ENCODE results near the gene NTN1. TPM values are rescaled to one million over a fixed set of nuclear protein-coding genes. Genes with fewer than 3 reads are reported as not detected.
A peak's percentile ranks its signal among the peaks of the same experiment; 100 is the strongest.

Gene NTN1
- total and polyA plus RNA-seq, 2 experiments from 2014 or later: 0.42 to 2.1 TPM

GRCh38 chr17:9239246-9239792, 218.0 kb downstream of the NTN1 start:
- Histone ChIP-seq H3K4me1 (ENCODE audit: insufficient read depth) (peaks cover 22% of the 10 kb centered on the region), H3K9me3 (ENCODE audit: low read depth) (no peaks in the 10 kb centered on the region), H3K79me2 (no peaks in the 10 kb centered on the region), H2AFZ (peak overlapping the region; percentile 46), H3K27ac (peak overlapping the region; percentile 64), H3K4me3 (no peak overlapping the region), H3K4me2 (peak overlapping the region; percentile 86), H3K9me2 (replicated peaks; ENCODE audit: insufficient read depth) (no peaks in the 10 kb centered on the region), H3K36me3 (replicated peaks; ENCODE audit: insufficient read depth, low read depth) (no peaks in the 10 kb centered on the region), H3K27me3 (no peaks in the 10 kb centered on the region), H4K20me1 (ENCODE audit: insufficient read depth, poor library complexity, severe bottlenecking) (no peaks in the 10 kb centered on the region)
- TF ChIP-seq EZH2 (IDR thresholded peaks at IDR 0.05; ENCODE audit: borderline replicate concordance): no peak
- no peak for TF ChIP-seq EZH2phosphoT487 (IDR thresholded peaks at IDR 0.05; ENCODE audit: low read depth, severe bottlenecking, unreplicated experiment)
- no peak for TF ChIP-seq CTCF (IDR thresholded peaks at IDR 0.05; ENCODE audit: poor library complexity)
- DNase-seq (ENCODE audit: low spot score): no peak
- 47% methylated on average over 27 of the region's 27 CpGs for WGBS (ENCODE audit: low lambda C conversion rate, missing lambda C conversion rate)

GRCh38 chr17:9239793-9240658, 218.7 kb downstream of the NTN1 start:
- no peaks in the 10 kb centered on the region for H3K79me2 ChIP-seq
- 7% methylated on average over 14 of the region's 84 CpGs for WGBS (ENCODE audit: low lambda C conversion rate, missing lambda C conversion rate)
- peaks cover 22% of the 10 kb centered on the region for H3K4me1 ChIP-seq (ENCODE audit: insufficient read depth)
- H3K36me3 ChIP-seq (replicated peaks; ENCODE audit: insufficient read depth, low read depth): no peaks in the 10 kb centered on the region
- H3K27ac ChIP-seq: peak overlapping the region; percentile 98
- peak overlapping the region; percentile 86 for H3K4me2 ChIP-seq
- no peak for TF ChIP-seq EZH2 (IDR thresholded peaks at IDR 0.05; ENCODE audit: borderline replicate concordance)
- H3K4me3 ChIP-seq: peak overlapping the region; percentile 24
- H3K9me3 ChIP-seq (ENCODE audit: low read depth): no peaks in the 10 kb centered on the region
- H2AFZ ChIP-seq: peak overlapping the region; percentile 50
- DNase-seq (ENCODE audit: low spot score): peak; percentile 88
- H3K9me2 ChIP-seq (replicated peaks; ENCODE audit: insufficient read depth): no peaks in the 10 kb centered on the region
- no peaks in the 10 kb centered on the region for H4K20me1 ChIP-seq (ENCODE audit: insufficient read depth, poor library complexity, severe bottlenecking)
- H3K27me3 ChIP-seq: no peaks in the 10 kb centered on the region

- Histone ChIP-seq H3K9me2 (replicated peaks; ENCODE audit: insufficient read depth) (no peaks in the 10 kb centered on the region), H3K79me2 (no peaks in the 10 kb centered on the region), H3K27me3 (no peaks in the 10 kb centered on the region), H3K4me1 (ENCODE audit: insufficient read depth) (peaks cover 22% of the 10 kb centered on the region), H2AFZ (peak overlapping the region; percentile 50), H4K20me1 (ENCODE audit: insufficient read depth, poor library complexity, severe bottlenecking) (no peaks in the 10 kb centered on the region), H3K9me3 (ENCODE audit: low read depth) (no peaks in the 10 kb centered on the region), H3K36me3 (replicated peaks; ENCODE audit: insufficient read depth, low read depth) (no peaks in the 10 kb centered on the region), H3K4me3 (no peak overlapping the region), H3K27ac (peak overlapping the region; percentile 98), H3K4me2 (peak overlapping the region; percentile 86)
- WGBS (ENCODE audit: low lambda C conversion rate, missing lambda C conversion rate): 41% methylated on average over 17 of the region's 17 CpGs
- TF ChIP-seq CTCF (IDR thresholded peaks at IDR 0.05; ENCODE audit: poor library complexity) (no peak), EZH2phosphoT487 (IDR thresholded peaks at IDR 0.05; ENCODE audit: low read depth, severe bottlenecking, unreplicated experiment) (no peak), EZH2 (IDR thresholded peaks at IDR 0.05; ENCODE audit: borderline replicate concordance) (no peak)
- DNase-seq (ENCODE audit: low spot score): peak; percentile 88
These were observed 219.5 kb downstream of the NTN1 start for GRCh38 chr17:9240659-9241370.

DNA sequence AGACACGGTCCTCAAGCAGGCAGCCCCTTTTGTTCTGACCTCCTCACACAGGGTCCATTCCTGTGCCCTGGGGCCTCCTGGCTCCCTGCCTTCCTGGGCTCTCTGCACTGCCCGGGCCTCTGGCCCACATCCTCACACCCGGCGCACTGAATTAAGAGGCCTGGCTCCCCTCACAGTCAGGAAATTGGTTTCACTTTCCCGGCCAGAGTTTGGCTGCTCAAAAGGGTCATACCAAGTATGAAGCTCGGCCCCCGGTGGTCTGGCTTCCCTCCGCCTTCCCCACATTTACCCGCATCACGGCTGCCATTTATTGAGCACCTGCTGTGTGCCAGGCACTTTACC, 220.0 kb downstream of the NTN1 start:
- Histone ChIP-seq H3K27me3 (no peaks in the 10 kb centered on the region), H3K4me2 (peak overlapping the region; percentile 34), H3K27ac (peak overlapping the region; percentile 98), H4K20me1 (ENCODE audit: insufficient read depth, poor library complexity, severe bottlenecking) (no peaks in the 10 kb centered on the region), H3K4me1 (ENCODE audit: insufficient read depth) (peaks cover 22% of the 10 kb centered on the region), H3K36me3 (replicated peaks; ENCODE audit: insufficient read depth, low read depth) (no peaks in the 10 kb centered on the region), H3K4me3 (no peak overlapping the region), H2AFZ (no peak overlapping the region), H3K9me3 (ENCODE audit: low read depth) (no peaks in the 10 kb centered on the region), H3K9me2 (replicated peaks; ENCODE audit: insufficient read depth) (no peaks in the 10 kb centered on the region), H3K79me2 (no peaks in the 10 kb centered on the region)
- 70% methylated on average over 10 of the region's 10 CpGs for WGBS (ENCODE audit: low lambda C conversion rate, missing lambda C conversion rate)
- peak; percentile 45 for DNase-seq (ENCODE audit: low spot score)
- TF ChIP-seq EZH2phosphoT487 (IDR thresholded peaks at IDR 0.05; ENCODE audit: low read depth, severe bottlenecking, unreplicated experiment) (no peak), EZH2 (IDR thresholded peaks at IDR 0.05; ENCODE audit: borderline replicate concordance) (no peak), CTCF (IDR thresholded peaks at IDR 0.05; ENCODE audit: poor library complexity) (no peak)

Measured in hepatocyte (in vitro differentiated cells).